GM23248 (cell line): ENCODE data around the gene PRIM1. TPM values are rescaled to one million over a fixed set of nuclear protein-coding genes. Genes with fewer than 3 reads are reported as not detected.

Source experiments
- DNase-seq: peaks from one replicate; pipeline ENCODE4 v3.0.0-alpha.2; 2015
- H2AFZ ChIP-seq: fragments of 200-600 bp; sonication (generic); 2 replicates; pipeline ENCODE4 v1.6.1; 2016; ENCODE audit warnings: antibody characterized with exemption
- H3F3A ChIP-seq: fragments of 200-600 bp; sonication (generic); 2 replicates; pipeline ENCODE4 v1.6.1; 2016; ENCODE audit warnings: mild to moderate bottlenecking, antibody characterized with exemption, mixed run types; ENCODE audit not compliant: insufficient read depth
- H3K27ac ChIP-seq: fragments of 200-600 bp; sonication (generic); 2 replicates; pipeline ENCODE4 v1.5.1; 2016; ENCODE audit warnings: mild to moderate bottlenecking
- H3K27me3 ChIP-seq: fragments of 200-600 bp; sonication (generic); replicated peaks from 2 replicates; pipeline ENCODE4 v1.6.1; 2016; ENCODE audit warnings: mild to moderate bottlenecking; ENCODE audit not compliant: insufficient read depth
- H3K36me3 ChIP-seq: fragments of 200-600 bp; sonication (generic); 2 replicates; pipeline ENCODE4 v1.6.1; 2016; ENCODE audit warnings: low read depth, mild to moderate bottlenecking
- H3K4me1 ChIP-seq: fragments of 200-600 bp; sonication (generic); 2 replicates; pipeline ENCODE4 v1.6.1; 2016; ENCODE audit warnings: mild to moderate bottlenecking; ENCODE audit not compliant: insufficient read depth
- H3K4me2 ChIP-seq: fragments of 200-600 bp; sonication (generic); one replicate; pipeline ENCODE4 v1.6.1; 2016; ENCODE audit warnings: mild to moderate bottlenecking; ENCODE audit not compliant: unreplicated experiment
- H3K4me3 ChIP-seq: fragments of 200-600 bp; sonication (generic); 2 replicates; pipeline ENCODE4 v1.5.1; 2016; ENCODE audit warnings: mild to moderate bottlenecking
- H3K79me2 ChIP-seq: fragments of 200-600 bp; sonication (generic); 2 replicates; pipeline ENCODE4 v1.6.1; 2016; ENCODE audit warnings: mild to moderate bottlenecking; ENCODE audit not compliant: insufficient read depth
- H3K9ac ChIP-seq: fragments of 200-600 bp; sonication (generic); 2 replicates; pipeline ENCODE4 v1.6.1; 2016; ENCODE audit warnings: mild to moderate bottlenecking
- H3K9me2 ChIP-seq: fragments of 200-600 bp; sonication (generic); 2 replicates; pipeline ENCODE4 v1.6.1; 2016; ENCODE audit warnings: mixed run types, mild to moderate bottlenecking, moderate library complexity; ENCODE audit not compliant: insufficient read depth
- H3K9me3 ChIP-seq: fragments of 200-600 bp; sonication (generic); one replicate; pipeline ENCODE4 v1.6.1; 2017; ENCODE audit warnings: low read depth
- H4K20me1 ChIP-seq: fragments of 200-600 bp; sonication (generic); 2 replicates; pipeline ENCODE4 v1.6.0; 2016; ENCODE audit not compliant: insufficient read depth
- EZH2 ChIP-seq: fragments of 200-600 bp; sonication (generic); IDR thresholded peaks from 2 replicates; pipeline ENCODE4 v1.6.1; 2018; ENCODE audit warnings: antibody characterized with exemption, mild to moderate bottlenecking; ENCODE audit not compliant: insufficient read depth, poor library complexity, severe bottlenecking
- EZH2phosphoT487 ChIP-seq: fragments of 200-600 bp; sonication (generic); IDR thresholded peaks from 2 replicates; pipeline ENCODE4 v1.6.1; 2018; ENCODE audit warnings: antibody characterized with exemption, moderate library complexity, mild to moderate bottlenecking, low read depth; ENCODE audit not compliant: insufficient read depth
- WGBS, 2 experiments: methylation state at CpG; one replicate each; pipeline ENCODE4 v1.1.6; 2015 to 2017; ENCODE audit warnings: low lambda C conversion rate in 2 of 2, low coverage in 1 of 2; ENCODE audit errors: missing lambda C conversion rate in 2 of 2; 5-methylcytosine and 5-hydroxymethylcytosine counted together
- in situ Hi-C: fragments of 300-500 bp; cut with MboI; formaldehyde crosslinking; loops from 2 replicates; pipeline ENCODE4 v1.15.0; 2020
- polyA plus RNA-seq: library from polyadenylated mRNA; unstranded; fragments of >200 nt; fragmentation: Nextera tagmentation; extraction: Ambion mirVana; gene quantifications from 2 replicates; pipeline ENCODE4 v1.2.1, GENCODE V29; 2016
- total RNA-seq: library from RNA; depleted of rRNA; stranded (reverse); fragments of >200 nt; shearing (Covaris generic); gene quantifications from 2 replicates; pipeline ENCODE4 v1.2.3, GENCODE V29; 2014

Gene PRIM1
- total and polyA plus RNA-seq, 2 experiments from 2014 or later, result 6.1 to 8.7 TPM

DNA sequence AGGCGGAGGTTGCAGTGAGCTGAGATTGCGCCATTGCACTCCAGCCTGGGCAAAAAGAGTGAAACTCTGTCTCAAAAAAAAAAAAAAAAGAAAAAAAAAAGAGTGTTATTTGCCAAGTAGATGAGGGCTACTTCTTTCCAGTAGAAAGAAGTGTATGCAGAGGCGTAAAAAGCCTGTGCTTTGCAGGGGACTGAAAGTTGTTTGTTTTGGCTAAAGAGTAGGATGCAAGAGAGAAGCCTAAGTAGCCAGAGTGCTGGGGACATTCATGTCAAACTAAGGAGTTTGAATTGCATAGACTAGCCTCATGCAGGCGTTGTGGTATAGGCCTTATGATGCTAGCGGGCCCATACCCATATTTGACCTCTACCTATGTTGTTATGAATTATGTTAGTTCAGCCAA is 20.5 kb upstream of the PRIM1 start:
- H3K4me3 ChIP-seq, result no peak overlapping the region

DNA sequence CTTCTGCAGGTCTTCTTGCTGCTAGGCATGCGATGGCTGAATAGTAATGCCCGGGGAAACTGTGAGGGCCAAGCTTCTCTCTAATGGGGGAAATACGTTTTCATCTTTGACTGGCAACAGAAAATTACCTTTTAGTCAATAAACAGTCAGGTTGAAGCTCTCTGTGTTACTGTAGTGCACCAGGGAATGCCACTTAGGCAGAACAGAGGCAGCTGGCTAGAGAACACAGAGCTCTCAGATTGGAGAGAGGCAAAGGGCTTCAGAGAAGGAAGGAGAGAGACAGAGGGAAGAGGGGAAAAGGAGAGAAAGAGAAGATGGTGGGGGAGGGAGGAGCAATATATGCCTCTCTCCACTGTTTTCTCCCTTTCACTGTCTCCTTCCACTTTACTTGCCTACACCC is 17.7 kb upstream of the PRIM1 start:
- no peak for DNase-seq
- no peak overlapping the region for H3K9ac ChIP-seq
- no peaks in the 10 kb centered on the region for H3K36me3 ChIP-seq
- H3K27ac ChIP-seq, result no peak overlapping the region
- no peaks in the 10 kb centered on the region for H3F3A ChIP-seq
- H4K20me1 ChIP-seq, result no peaks in the 10 kb centered on the region
- no peaks in the 10 kb centered on the region for H3K4me1 ChIP-seq
- in situ Hi-C loops, result no loop called here
- no peak overlapping the region for H2AFZ ChIP-seq
- no peaks in the 10 kb centered on the region for H3K9me2 ChIP-seq
- no peak overlapping the region for H3K4me3 ChIP-seq
- WGBS, 2 experiments, result 76 to 83% methylated on average over 3 of the region's 3 CpGs
- TF ChIP-seq EZH2phosphoT487 (no peak), EZH2 (no peak)
- no peaks in the 10 kb centered on the region for H3K9me3 ChIP-seq
- H3K79me2 ChIP-seq, result no peaks in the 10 kb centered on the region
- no peaks in the 10 kb centered on the region for H3K27me3 ChIP-seq
- no peak overlapping the region for H3K4me2 ChIP-seq

More for the DNA sequence above, 20.5 kb upstream of the PRIM1 start:
- no peaks in the 10 kb centered on the region for H3K4me1 ChIP-seq
- no peaks in the 10 kb centered on the region for H3K9me2 ChIP-seq
- H3K27ac ChIP-seq, result no peak overlapping the region
- H2AFZ ChIP-seq, result no peak overlapping the region
- H3K9ac ChIP-seq, result no peak overlapping the region
- no peaks in the 10 kb centered on the region for H3F3A ChIP-seq
- no peaks in the 10 kb centered on the region for H3K79me2 ChIP-seq
- in situ Hi-C loops, result no loop called here
- WGBS, 2 experiments, result 89 to 90% methylated on average over 5 of the region's 5 CpGs
- H3K36me3 ChIP-seq, result no peaks in the 10 kb centered on the region
- no peaks in the 10 kb centered on the region for H4K20me1 ChIP-seq
- no peaks in the 10 kb centered on the region for H3K9me3 ChIP-seq
- no peak overlapping the region for H3K4me2 ChIP-seq
- no peaks in the 10 kb centered on the region for H3K27me3 ChIP-seq
- TF ChIP-seq EZH2phosphoT487, result no peak
- TF ChIP-seq EZH2, result no peak
- no peak for DNase-seq

DNA sequence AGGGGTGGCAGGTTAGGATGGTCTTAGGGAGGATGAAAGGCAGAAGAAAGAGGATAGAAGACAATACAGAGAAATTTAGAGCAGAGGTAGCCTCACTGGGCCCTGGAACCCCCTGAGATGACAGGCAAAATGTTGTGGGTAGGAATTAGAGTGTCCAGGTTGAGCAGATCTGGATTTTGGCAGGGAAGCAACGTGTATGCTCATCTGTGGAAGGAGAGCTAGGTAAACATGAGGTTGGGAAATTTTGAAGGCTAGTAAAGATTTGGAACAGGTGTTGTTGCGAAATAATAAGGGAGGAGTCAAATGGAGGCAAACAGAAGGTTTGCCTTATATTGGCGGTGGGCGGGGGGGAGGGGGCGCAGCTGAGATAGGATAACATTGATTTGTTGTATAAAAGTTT is 16.3 kb upstream of the PRIM1 start:
- Histone ChIP-seq H3K9me3 (no peaks in the 10 kb centered on the region), H3K9ac (no peak overlapping the region), H3K4me1 (no peaks in the 10 kb centered on the region), H3K4me3 (no peak overlapping the region), H3K79me2 (no peaks in the 10 kb centered on the region), H3K27ac (no peak overlapping the region), H2AFZ (no peak overlapping the region), H3F3A (no peaks in the 10 kb centered on the region), H4K20me1 (no peaks in the 10 kb centered on the region), H3K36me3 (no peaks in the 10 kb centered on the region), H3K9me2 (no peaks in the 10 kb centered on the region), H3K4me2 (no peak overlapping the region), H3K27me3 (no peaks in the 10 kb centered on the region)
- in situ Hi-C loops, result no loop called here
- WGBS, 2 experiments, result 43 to 60% methylated on average over 3 to 5 of the region's 5 CpGs
- no peak for TF ChIP-seq EZH2
- TF ChIP-seq EZH2phosphoT487, result no peak
- no peak for DNase-seq

DNA sequence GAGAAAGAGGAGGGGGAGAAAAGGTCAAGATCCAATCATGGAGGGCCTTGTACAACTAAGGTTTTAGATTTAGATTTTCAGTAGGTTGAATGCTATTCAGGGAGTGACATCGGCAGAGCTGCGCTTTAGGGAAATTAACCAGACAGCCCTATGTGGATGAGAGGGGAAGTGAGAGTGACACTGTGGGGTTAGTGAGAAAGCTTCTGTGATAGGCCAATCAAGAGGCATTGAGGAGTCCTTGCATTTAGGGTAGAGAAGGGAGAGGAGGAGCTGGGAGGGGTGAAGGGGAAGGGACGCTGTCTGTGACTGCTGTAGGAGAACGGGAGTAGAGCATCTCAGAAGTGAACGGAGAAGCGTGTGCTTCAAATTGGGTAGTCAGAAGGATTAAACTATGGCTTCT is 14.4 kb upstream of the PRIM1 start:
- no peak for TF ChIP-seq EZH2
- no peak for TF ChIP-seq EZH2phosphoT487
- H3K79me2 ChIP-seq, result no peaks in the 10 kb centered on the region
- H3K27ac ChIP-seq, result no peak overlapping the region
- H3K4me1 ChIP-seq, result no peaks in the 10 kb centered on the region
- no peak for DNase-seq
- no peaks in the 10 kb centered on the region for H3K36me3 ChIP-seq
- no peak overlapping the region for H2AFZ ChIP-seq
- H4K20me1 ChIP-seq, result no peaks in the 10 kb centered on the region
- in situ Hi-C loops, result no loop called here
- no peak overlapping the region for H3K9ac ChIP-seq
- no peak overlapping the region for H3K4me3 ChIP-seq
- H3K9me2 ChIP-seq, result no peaks in the 10 kb centered on the region
- H3K4me2 ChIP-seq, result no peak overlapping the region
- H3F3A ChIP-seq, result no peaks in the 10 kb centered on the region
- no peaks in the 10 kb centered on the region for H3K27me3 ChIP-seq
- H3K9me3 ChIP-seq, result no peaks in the 10 kb centered on the region
- 54 to 59% methylated on average over 6 of the region's 6 CpGs for WGBS, 2 experiments
